GM19324 (cell line): ENCODE results near the gene OLA1.

Experiments used
- ATAC-seq: cut with Tn5 transposase; IDR thresholded peaks from one replicate; pipeline ENCODE4 v1.9.1; 2021; ENCODE audit warnings: mild to moderate bottlenecking, moderate library complexity; ENCODE audit not compliant: unreplicated experiment, low FRiP score

OLA1 gene

DNA sequence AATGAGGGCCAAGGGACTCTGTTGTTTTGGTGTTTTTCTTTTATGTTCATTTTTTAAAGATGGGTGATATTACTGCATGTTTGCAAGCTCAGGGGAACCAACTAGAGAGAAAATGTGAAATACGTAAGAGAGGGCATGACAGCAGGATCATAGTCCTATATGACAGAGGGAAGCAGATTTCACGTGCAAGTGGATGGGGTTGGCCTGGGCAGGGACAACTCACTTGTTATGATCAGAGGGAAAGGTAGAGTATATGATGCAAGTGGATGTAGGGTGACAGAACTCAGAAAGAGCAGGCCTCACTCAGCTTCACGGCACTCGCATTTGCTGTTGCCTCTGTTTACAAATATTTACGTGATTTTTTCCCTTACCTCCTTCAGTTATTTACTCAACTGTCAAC lies 67.0 kb downstream of the OLA1 start:
- ATAC-seq = no peak

DNA sequence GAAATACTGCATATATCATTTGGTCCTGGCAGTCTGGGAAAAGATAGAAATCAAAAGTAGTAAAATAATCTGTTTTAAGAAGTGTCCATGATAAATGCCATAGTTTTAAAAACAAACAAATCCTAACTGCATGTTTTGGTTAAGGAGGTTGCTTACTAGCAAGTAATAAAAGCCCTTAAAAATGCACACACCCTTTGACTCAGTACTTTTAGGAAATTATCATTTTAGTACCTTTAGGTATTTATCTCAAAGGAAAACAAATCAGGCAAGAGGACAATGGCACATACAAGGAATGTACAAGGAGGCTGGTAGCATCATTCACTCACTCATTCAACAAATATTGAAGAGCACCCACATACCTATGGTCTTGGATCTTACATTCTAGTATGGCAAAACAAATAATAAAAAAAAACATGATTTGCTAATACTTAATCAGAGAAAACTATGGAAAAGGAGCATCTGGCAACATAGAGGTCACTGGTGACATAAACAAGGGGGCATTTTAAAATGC lies 67.6 kb downstream of the OLA1 start:
- no peak for ATAC-seq

DNA sequence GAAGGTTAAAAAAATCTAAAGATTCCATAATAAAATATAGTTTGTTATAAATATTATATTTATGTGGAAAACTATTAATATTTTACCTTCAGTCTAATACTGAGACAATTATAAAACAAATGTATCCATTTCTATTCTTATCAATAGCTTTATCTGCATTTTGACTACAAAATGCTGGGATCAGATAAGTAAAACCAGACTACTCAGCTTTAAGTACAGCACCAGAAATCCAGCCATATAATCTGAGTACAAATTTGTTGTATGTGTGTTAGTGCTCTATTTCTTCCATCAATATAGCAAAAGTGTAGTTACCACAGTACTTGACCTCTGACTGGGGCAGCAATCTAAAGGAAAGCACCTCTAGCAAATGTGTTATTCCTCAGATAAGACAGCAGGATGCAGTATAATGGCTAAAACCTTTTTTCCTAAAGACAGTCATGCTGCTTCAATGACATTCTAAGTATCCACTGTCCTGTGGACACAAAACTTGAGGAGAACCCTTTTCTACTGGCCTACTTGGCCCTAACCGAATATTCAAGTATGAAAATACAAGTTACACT lies 68.1 kb downstream of the OLA1 start:
- ATAC-seq = no peak

GRCh38 chr2:174177316-174177890 lies 70.9 kb downstream of the OLA1 start:
- no peak for ATAC-seq

DNA sequence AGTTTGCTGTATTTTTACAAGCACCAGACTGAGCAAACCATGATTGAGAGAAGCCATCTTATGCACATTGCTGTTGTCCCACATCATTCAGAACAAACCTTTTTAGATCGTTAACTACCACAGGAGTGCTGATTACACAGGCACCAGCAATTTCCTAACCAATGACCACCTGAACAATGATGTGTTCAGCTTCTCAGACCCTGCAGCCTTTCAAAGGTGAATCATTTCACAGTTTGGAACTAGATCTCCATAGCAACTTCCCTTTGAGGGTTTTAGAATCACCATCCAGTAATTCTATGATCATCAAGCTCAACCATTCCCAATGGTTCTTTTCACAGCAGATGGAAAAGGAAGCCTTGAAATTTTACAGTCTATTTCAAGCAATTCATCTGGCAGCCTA lies 71.4 kb downstream of the OLA1 start:
- ATAC-seq = no peak

GRCh38 chr2:174174741-174175140 lies 73.6 kb downstream of the OLA1 start:
- ATAC-seq = no peak

DNA sequence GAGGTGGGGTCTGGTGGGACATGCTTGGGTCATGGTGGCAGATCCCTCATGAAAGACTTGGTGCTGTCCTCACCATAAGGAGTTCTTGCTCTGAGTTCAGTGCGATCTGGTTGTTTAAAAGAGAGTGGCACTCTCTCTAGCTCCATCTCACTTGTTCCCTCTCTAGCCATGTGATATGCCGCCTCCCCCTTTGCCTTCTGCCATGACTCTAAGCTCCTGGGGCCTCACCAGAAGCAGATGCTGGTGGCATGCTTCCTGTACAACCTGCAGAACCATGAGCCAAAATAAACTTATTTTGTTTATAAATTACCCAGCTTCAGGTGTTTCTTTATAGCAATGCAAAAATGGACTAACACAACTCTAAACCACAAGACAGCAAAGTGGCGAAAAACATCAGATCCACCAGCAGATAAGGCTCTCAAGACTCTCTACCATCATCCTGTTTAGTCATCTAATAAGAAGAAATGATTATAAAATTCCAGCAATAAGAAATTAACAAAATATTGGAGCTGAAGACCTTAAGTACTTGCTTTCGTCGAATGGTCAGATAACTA lies 75.5 kb downstream of the OLA1 start:
- ATAC-seq = no peak

- ATAC-seq = no peak
Measured at GRCh38 chr2:174171686-174172445, 76.5 kb downstream of the OLA1 start.

GRCh38 chr2:174169372-174169771 lies 79.0 kb downstream of the OLA1 start:
- no peak for ATAC-seq

- no peak for ATAC-seq
Measured at GRCh38 chr2:174166261-174166660, 82.1 kb downstream of the OLA1 start.

DNA sequence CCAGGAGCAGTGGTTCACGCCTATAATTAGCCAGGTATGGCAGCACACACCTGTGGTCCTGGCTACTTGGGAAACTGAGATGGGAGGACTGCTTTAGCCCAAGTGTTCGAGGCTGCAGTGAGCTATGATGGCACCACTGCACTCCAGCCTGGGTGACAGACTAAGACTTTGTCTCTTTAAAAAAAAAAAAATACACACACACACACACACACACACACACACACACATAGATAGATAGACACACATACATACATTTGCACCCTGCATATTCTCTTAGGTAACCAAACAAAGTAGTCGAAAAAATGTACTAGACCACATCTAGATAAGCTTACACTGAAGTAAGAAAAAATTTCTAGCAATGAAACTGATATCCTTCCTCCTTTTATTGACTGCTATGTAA lies 86.8 kb downstream of the OLA1 start:
- ATAC-seq = no peak

- no peak for ATAC-seq
Measured at GRCh38 chr2:174158003-174158402, 90.3 kb downstream of the OLA1 start.

- ATAC-seq = no peak
Measured at GRCh38 chr2:174157053-174157452, 91.3 kb downstream of the OLA1 start.

DNA sequence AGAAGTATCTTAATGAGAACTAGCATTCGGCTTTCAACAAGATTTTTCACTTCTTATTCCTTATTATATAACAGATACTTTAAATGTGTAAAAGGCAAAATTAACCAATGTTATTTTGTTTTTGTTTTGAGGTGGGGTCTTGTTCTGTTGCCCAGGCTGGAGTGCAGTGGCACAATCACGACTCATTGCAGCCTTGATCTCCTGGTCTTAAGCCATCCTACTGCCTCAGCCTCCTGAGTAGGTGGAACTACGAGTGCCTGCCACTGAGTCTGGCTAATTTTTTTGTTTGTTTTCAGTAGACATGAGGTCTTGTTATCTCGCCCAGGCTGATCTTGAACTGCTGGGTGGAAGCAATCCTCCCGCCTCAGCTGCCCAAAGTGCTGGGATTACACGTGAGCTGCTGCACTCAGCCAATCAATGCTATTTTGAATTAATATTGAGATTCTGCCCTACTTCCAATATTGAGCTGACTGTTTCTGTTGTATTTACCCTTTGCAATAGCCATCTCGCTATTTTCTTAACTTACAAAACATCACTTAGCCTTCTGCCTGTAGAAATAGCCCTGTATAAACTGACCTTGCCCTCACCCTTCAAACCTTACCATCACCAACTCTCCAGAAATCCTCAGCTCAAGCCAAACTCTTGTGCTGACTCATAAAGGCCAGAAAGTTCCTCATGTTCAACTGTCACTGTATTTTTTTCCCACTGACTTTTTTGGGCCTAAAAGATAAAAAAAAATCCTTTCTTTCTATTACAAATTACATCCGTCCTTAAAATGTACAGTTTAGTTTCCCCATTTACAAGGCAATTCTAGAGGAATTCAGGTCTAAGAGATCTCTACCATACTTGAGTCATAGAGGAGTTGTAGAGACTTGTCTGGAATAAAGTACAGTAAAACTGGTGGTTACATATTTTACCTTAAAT lies 94.3 kb downstream of the OLA1 start:
- no peak for ATAC-seq

GRCh38 chr2:174149530-174149929 lies 98.8 kb downstream of the OLA1 start:
- no peak for ATAC-seq

- no peak for ATAC-seq
Measured at GRCh38 chr2:174148833-174149232, 99.5 kb downstream of the OLA1 start.

DNA sequence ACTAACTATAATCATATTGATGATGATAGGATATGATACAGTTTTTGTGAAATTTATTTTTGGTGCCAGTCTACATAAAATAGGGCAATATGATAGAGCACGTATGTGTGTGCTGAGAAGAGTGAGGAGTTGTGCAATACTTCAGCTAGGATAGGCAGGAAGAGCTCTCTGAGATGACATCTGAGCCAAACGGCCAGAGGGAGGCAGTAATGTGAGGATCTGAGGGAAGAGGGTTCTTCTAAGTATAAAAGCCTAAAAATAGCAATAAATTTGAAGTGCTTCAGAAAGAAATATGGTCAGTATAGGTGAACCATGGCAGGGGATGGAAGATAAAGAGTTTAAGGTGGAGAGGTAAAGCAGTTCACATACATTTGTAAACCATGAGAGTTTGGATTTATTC lies 102.5 kb downstream of the OLA1 start:
- ATAC-seq = no peak

DNA sequence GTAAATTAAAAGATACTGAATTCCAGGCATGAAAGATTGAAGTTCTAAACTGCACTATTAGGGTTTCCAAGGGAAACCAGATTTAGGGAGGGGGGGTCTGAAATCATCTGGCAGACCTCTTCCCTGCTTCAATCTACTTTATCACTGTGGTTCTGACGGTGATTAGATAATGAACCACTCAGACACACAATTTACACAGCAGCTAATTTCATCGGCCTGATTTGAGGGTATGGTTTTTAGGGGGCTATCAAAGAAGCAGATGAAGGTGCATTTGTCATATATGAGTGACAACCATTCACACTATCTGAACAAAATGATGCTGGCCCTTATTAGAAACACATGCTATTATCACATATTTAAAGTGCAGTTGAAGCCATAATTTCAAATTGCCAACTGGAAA lies 106.0 kb downstream of the OLA1 start:
- no peak for ATAC-seq

DNA sequence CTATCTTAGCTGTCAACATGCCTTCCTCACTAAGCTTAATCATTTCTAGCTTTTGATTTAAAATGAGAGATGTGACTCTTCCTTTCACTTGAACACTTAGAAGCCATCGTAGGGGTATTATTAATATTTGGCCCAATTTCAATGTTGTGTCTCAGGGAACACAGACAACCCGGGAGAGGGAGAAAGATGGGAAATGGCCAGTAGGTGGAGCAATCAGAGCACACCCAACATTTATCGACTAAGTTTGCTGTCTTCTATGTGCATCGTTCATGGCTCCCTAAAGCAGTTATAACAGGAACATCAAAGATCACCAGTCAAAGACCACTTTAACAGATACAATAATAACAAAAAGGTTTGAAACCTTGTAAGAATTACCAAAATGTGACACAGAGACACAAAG lies 110.2 kb downstream of the OLA1 start:
- no peak for ATAC-seq

- ATAC-seq = no peak
Measured at GRCh38 chr2:174135981-174136380, 112.4 kb downstream of the OLA1 start.

GRCh38 chr2:174125090-174125489 lies 123.2 kb downstream of the OLA1 start:
- no peak for ATAC-seq
